BE2C (cell line): Measurements from ENCODE around the gene PGRMC2.

Source experiments
- DNase-seq: peaks from one replicate; pipeline ENCODE4 v3.0.0-alpha.2; 2020
- H3K27me3 ChIP-seq: fragments of 250-450 bp; sonication (Bioruptor Pico); 2 replicates; pipeline ENCODE4 v1.5.1; 2020; ENCODE audit warnings: mild to moderate bottlenecking
- H3K36me3 ChIP-seq: fragments of 250-450 bp; sonication (Bioruptor Pico); 2 replicates; pipeline ENCODE4 v1.5.1; 2020; ENCODE audit warnings: mild to moderate bottlenecking
- H3K4me1 ChIP-seq: fragments of 250-450 bp; sonication (Bioruptor Pico); 2 replicates; pipeline ENCODE4 v1.5.1; 2020
- H3K4me3 ChIP-seq: 2 replicates; pipeline ENCODE4 v1.5.1; 2011; ENCODE audit warnings: low read depth, low read length
- H3K9me3 ChIP-seq: fragments of 250-450 bp; sonication (Bioruptor Pico); 2 replicates; pipeline ENCODE4 v1.5.1; 2020
- CTCF ChIP-seq: IDR thresholded peaks from 2 replicates; pipeline ENCODE4 v1.5.1; 2012; ENCODE audit warnings: mild to moderate bottlenecking, low read depth, low read length

PGRMC2 gene

DNA sequence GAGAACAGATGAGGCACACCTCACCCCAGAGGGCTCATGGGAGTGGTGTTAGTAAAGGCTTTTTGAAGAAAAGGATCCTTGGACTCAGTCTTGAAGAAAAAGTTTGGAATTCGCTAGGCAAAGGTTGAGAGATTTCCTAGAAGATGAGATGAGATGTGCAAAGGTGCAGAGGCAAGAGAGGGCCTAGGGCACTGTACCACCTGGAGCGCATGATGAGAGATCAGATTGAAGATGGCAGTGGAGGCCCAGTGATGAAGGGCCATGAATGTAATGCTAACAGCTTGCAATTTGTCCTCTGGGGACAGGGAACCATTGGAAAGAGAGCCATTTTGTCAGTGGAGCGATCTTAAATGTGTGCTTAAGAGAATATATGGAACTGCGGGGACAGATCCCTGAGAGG is 45.0 kb downstream of the PGRMC2 start:
- DNase-seq = no peak
- no peaks in the 10 kb centered on the region for H3K27me3 ChIP-seq
- no peaks in the 10 kb centered on the region for H3K36me3 ChIP-seq
- no peak overlapping the region for H3K4me3 ChIP-seq
- TF ChIP-seq CTCF = no peak
- no peaks in the 10 kb centered on the region for H3K9me3 ChIP-seq
- 0 out of 2 replicates have a peak, but pooled peaks cover 3% of the 10 kb centered on the region for H3K4me1 ChIP-seq

DNA sequence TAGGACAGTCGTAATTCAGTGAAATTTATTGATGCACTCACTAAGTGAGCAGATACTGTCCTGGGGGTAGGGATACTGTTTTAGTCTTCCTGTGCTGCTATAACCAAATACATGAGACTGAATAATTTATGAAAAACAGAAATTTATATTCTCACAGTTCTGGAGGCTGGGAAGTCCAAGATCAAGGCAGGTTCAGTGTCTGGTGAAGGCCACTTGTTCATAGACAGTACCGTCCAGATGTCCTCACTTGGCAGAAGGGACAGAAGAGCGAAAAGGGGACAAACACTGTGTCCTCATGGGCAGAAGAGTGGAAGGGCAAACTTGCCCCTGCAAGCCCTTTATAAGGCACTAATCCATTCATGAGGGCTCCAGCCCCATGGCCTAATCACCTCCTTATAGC is 45.6 kb downstream of the PGRMC2 start:
- DNase-seq = no peak
- Histone ChIP-seq H3K4me1 (0 out of 2 replicates have a peak, but pooled peaks cover 3% of the 10 kb centered on the region), H3K9me3 (no peaks in the 10 kb centered on the region), H3K4me3 (no peak overlapping the region), H3K36me3 (no peaks in the 10 kb centered on the region), H3K27me3 (no peaks in the 10 kb centered on the region)
- no peak for TF ChIP-seq CTCF

GRCh38 chr4:128241425-128241913 is 46.1 kb downstream of the PGRMC2 start:
- Histone ChIP-seq H3K9me3 (no peaks in the 10 kb centered on the region), H3K4me1 (0 out of 2 replicates have a peak, but pooled peaks cover 3% of the 10 kb centered on the region), H3K36me3 (no peaks in the 10 kb centered on the region), H3K4me3 (no peak overlapping the region), H3K27me3 (no peaks in the 10 kb centered on the region)
- peak; percentile 59 for DNase-seq
- no peak for TF ChIP-seq CTCF

GRCh38 chr4:128241019-128241418 is 46.6 kb downstream of the PGRMC2 start:
- no peak overlapping the region for H3K4me3 ChIP-seq
- no peaks in the 10 kb centered on the region for H3K27me3 ChIP-seq
- no peak for TF ChIP-seq CTCF

GRCh38 chr4:128234836-128235235 is 52.8 kb downstream of the PGRMC2 start:
- H3K27me3 ChIP-seq = no peaks in the 10 kb centered on the region
- DNase-seq = no peak
- TF ChIP-seq CTCF = no peak

More at GRCh38 chr4:128241019-128241418, 46.6 kb downstream of the PGRMC2 start:
- Histone ChIP-seq H3K4me1 (0 out of 2 replicates have a peak, but pooled peaks cover 3% of the 10 kb centered on the region), H3K36me3 (no peaks in the 10 kb centered on the region), H3K9me3 (no peaks in the 10 kb centered on the region)
- no peak for DNase-seq

DNA sequence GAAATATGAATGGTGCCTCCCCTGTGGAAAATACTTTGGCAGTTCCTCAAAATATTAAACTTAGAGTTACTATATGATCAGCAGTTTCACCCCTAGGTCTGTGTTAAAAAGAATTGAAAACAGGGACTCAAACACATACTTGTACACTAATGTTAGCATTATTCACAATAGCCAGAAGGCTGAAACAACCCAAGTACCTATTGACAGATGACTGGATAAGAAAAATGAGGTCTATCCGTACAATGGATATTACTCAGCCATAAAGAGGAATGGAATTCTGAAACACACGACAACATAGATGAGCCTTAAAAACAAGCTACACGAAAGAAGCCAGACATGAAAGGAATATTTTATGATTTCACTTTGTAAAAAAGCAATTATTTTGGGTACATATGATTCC is 54.9 kb downstream of the PGRMC2 start:
- DNase-seq = no peak
- H3K9me3 ChIP-seq = no peaks in the 10 kb centered on the region
- no peaks in the 10 kb centered on the region for H3K36me3 ChIP-seq
- no peak for TF ChIP-seq CTCF
- H3K4me3 ChIP-seq = no peak overlapping the region
- 0 out of 2 replicates have a peak, but pooled peaks cover 4% of the 10 kb centered on the region for H3K4me1 ChIP-seq
- H3K27me3 ChIP-seq = no peaks in the 10 kb centered on the region

More at GRCh38 chr4:128234836-128235235, 52.8 kb downstream of the PGRMC2 start:
- Histone ChIP-seq H3K36me3 (no peaks in the 10 kb centered on the region), H3K4me1 (0 out of 2 replicates have a peak, but pooled peaks cover under 1% of the 10 kb centered on the region), H3K9me3 (no peaks in the 10 kb centered on the region), H3K4me3 (no peak overlapping the region)
